Frontal cortex (tissue), 4 donors: ENCODE data around the gene FXYD7. TPM values are rescaled to one million over a fixed set of nuclear protein-coding genes. Genes with fewer than 3 reads are reported as not detected.
A peak's percentile ranks its signal among the peaks of the same experiment; 100 is the strongest.

Experiments used
- DNase-seq, 2 donors: peaks; one replicate each; pipeline ENCODE4 v3.0.0; 2012; ENCODE audit warnings: low spot score in 2 of 2
- FAIRE-seq: peaks from 2 replicates; lab custom pipeline; 2012; peaks lifted over from hg19 to GRCh38; lab: Jason Lieb, UNC
- total RNA-seq: library from RNA; depleted of rRNA; stranded (reverse); fragments of >200 nt; gene quantifications from one replicate; pipeline ENCODE4 v1.2.3, GENCODE V29; 2014
- donor health status: control.
- donor health status: control.
- donor health status: control.

FXYD7 gene
- total RNA-seq, 1 donor from 2014 or later, result 10.6 TPM

DNA sequence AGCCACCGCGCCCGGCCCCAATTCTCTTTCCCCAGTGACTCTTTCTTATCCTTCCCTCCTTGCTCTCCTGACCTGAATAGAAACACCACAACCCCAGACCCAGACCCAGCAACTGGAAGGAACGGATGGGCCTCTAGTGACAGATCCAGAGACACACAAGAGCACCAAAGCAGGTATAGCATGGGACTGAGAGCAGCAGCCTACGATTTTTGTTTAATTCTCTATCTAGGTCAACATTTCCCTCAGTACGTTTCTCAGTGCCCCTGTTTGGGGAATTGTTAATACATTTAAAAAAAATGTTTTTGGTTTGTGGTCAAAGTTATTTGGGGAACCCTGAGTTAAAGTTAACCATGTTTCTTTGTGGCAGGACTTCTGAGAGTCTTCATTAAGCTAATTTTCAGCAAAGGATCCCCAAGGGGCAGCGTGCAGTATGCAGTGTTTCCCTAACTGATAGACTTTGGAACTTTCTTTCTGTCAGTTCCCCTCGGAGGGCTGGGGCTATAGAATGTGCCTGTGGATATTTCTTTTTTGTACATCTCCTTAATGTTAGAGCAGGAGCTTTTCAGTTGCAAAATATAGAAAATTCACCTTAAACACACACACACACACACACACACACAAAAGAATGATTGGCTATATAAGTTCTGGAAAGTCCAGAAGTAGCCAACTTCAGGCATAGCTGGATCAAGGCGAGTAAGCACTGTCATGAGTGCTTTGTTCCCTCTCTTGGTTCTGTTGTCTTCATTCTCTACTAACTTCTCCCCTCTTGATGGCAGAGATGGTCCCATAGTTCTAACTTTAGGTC lies 17.8 kb downstream of the FXYD7 start:
- no peak for FAIRE-seq
- DNase-seq, result no peak

DNA sequence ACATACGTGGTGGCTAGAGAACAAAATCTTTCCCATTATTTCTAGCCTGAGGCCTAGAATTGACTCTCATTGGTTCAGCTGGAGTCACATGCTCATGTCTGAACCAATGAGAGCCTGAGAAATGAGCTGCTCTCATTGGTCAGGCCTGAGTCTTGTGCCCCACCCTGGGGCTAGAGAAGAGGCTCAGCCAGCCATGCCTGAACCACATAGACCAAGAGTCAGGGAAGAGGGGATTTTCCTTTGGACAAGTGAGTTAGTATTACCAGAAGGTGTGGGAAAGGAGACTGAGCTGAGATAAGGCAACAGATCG lies 18.3 kb downstream of the FXYD7 start:
- DNase-seq, result no peak
- FAIRE-seq, result no peak

DNA sequence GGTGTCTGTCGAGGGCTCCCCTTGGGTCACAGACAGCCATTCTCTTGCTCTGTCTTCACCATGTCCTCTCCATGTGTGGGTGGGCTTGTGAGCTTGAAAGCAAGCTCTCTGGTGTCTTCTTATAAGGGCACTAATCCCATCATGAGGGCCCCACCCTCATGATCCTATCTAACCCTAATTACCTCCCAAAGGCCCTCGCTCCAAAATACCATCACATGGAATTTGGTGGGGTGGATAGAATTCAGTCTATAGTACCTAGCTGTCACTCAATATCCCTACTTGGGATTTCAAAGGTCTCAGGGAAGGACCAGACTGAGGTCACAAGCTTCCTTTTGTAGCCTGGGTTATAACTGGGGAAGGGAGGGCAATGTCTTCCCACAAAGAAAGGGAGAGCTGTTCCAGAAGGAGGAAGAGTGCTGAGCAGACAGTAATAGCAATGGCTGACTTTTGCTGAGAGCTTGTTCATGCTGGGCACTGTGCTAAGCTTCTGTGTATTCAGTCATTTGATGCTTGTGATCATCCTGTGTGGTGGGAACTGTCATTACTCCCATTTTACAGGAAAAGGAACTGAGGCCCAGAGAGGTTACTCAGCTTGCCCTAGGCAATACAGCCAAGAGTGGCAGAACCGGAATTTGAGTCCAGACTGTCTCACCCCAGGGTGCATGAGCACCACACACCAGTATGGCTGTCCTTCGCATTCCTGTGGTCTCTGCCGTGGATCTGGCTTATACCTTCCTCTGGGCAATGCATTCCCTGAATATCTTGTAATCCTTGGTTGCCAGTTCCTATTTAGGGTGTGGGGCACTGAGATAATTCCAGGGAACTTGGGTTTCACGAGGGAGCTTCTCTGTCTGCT lies 19.6 kb downstream of the FXYD7 start:
- DNase-seq, result no peak
- FAIRE-seq, result no peak

DNA sequence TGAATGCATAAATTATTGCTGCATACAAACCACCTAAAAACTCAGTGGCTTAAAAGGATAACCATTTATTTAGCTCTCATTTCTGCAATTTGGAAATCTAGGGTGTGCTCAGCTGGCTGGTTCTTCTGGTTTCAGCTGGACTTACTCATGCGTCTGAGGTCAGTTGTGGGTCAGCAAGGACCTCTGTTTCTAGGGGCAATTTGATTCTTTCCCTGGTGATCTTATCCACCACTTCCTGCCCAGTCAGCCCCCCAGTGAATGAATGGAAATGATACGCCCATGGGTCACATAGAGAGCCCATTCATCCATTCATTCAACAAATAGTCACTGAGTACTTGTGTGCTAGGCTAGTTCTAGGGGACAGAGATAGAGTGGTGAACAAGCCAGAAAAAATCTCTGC lies 21.4 kb downstream of the FXYD7 start:
- FAIRE-seq, result no peak

DNA sequence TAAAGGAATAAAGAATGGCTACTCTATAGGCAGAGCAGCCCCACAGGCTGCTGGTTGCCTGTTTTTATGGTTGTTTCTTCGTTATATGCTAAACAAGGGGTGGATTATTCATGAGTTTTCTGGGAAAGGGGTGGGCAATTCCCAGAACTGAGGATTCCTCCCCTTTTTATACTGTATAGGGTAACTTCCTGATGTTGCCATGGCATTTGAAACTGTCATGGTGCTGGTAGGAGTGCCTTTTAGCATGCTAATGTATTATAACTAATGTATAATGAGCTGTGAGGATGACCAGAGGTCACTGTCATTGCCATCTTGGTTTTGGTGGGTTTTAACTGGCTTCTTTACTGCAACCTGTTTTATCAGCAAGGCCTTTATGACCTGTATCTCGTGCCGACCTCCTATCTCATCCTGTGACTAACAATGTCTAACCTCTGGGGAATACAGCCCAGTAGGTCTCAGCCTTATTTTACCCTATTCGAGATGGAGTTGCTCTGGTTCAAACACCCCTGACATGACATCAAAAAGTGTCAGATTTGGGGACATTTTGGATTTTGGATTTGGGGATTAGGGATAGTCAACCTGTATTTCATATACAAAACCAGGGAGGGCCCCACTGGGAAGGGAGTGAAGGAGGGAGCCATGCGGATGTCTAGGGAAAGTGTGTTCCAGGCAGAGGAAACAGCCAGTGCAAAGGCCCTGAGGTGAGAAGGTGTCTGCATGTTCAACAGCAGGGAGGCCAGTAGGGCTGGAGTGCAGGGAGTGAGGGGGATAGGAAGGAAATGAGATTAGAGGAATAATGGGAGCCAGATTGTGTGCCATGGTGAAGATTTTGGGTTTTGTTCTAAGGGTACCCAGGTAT lies 22.4 kb downstream of the FXYD7 start:
- DNase-seq (no peak), FAIRE-seq (no peak)

More for the DNA sequence above, 21.4 kb downstream of the FXYD7 start:
- DNase-seq, result no peak

DNA sequence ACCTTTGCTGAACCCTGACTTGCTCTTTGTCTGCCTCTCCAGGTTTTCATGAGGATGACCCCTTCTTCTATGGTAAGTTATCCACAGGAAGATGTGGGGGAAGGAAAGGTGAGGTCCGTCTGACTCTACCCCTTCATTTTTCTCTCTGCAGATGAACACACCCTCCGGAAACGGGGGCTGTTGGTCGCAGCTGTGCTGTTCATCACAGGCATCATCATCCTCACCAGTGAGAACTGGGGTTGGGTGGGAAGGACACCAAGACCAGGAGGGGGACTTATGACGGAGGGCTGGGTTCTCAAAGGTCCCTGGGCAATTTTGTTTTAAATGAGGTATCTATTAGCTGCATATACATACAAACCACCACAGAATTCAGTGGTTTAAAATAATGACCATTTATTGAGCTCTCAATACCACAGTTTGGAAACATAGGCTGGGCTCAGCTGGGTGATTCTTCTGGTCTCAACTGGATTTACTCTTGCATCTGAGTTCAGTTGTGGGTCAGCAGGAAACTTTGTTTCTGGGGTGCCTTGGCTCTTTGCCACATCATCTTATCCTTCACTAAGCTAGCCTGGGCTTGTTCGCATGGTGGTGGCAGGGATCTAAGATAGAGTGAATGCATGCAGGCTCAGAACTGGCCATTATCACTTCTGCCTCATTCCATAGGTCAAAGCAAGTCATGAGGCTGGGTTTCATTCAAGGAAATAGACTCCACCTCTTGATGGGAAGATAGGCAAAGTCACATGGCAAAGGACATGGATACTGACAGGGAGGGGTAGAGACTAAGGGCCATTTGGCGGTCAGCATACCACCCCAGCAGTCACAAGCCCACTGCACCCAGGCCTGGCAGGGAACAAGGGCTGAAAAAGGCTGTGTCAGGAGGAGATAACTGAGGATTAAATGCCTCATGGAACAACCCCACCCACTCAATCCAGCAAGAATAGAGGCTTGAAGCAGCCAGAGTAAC lies 23.3 kb downstream of the FXYD7 start:
- FAIRE-seq (no peak), DNase-seq (no peak)

DNA sequence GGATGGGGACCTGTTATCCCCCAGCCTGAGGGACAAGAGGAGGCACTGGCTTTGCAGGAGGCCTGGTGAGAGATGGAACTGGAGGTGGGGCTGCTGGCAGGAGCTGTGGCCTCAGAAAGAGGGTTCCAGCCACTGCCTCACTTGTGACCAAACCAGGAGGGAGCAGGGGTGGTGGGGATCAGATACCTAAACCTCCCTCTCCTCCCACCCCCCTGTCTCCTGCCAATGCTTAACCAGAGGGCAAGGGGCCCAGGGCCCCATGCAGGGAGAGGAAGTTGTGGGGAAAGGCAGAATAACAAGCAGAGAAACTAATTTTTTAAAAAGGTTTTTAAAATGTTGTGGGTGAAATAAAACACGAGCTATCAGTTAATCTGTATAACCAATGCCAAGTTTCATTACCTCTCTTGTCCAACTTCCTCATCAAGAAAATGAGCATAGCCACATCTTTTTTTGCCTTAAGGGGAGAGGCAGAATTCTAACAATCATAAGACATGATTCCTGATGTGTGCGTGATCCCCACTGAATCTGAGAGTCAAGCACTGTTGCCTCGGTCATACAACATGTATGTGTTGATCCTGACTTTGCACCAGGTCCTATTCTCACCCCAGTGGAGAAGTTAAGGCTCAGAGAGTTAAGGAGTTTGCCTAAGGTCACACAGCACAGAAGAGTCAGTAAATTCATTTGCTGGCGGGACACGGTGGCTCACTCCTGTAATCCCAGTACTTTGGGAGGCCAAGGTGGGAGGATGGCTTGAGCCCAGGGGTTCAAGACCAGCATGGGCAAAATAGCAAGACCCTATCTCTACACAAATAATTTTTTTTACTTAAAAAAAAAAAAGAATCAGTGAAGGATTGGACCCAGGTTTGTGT lies 24.4 kb downstream of the FXYD7 start:
- no peak for FAIRE-seq

DNA sequence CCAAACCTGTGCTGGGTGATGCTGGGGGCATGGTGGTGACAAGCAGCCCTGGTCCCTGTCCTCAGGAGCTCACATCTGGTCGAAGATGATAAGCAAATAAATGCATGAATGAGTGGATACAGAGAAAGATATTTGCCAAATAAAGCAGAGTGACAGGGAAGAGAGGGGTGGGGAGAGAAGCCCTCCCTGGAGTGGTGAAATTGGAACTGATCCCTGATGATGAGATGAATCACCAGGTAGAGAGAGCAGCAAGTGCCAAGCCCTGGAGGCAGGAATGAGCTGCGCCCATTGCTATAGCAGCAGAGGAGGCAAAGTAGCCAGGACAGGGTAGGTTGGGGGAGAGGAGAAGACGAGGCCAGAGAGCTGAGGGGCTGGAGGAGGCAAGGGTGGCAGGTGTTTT lies 25.1 kb downstream of the FXYD7 start:
- FAIRE-seq, result no peak
- no peak for DNase-seq

More for the DNA sequence above, 24.4 kb downstream of the FXYD7 start:
- DNase-seq, result no peak

DNA sequence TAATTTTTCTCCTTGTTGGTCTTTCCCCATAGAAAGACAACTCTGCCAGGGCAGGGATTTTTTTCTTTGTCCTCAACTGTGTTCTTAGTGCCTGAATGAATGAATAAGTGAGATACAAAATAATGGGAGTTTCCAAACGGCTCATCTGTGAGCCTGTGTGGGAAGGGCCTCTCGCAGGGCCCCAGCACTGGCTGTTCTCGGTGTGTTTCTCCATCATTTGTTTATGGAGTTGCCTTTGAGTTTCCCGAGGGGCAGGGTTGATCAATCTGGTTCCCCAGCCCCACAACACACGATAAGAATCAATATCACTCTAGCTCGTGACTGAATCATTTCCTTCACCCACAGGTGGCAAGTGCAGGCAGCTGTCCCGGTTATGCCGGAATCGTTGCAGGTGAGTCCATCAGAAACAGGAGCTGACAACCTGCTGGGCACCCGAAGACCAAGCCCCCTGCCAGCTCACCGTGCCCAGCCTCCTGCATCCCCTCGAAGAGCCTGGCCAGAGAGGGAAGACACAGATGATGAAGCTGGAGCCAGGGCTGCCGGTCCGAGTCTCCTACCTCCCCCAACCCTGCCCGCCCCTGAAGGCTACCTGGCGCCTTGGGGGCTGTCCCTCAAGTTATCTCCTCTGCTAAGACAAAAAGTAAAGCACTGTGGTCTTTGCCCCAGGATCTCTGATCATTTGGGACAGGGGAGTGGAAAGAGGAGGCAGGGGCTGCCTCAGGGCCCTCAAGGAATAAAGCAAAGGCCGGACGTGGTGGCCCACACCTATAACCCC lies 26.4 kb downstream of the FXYD7 start:
- no peak for FAIRE-seq
- DNase-seq, result no peak

DNA sequence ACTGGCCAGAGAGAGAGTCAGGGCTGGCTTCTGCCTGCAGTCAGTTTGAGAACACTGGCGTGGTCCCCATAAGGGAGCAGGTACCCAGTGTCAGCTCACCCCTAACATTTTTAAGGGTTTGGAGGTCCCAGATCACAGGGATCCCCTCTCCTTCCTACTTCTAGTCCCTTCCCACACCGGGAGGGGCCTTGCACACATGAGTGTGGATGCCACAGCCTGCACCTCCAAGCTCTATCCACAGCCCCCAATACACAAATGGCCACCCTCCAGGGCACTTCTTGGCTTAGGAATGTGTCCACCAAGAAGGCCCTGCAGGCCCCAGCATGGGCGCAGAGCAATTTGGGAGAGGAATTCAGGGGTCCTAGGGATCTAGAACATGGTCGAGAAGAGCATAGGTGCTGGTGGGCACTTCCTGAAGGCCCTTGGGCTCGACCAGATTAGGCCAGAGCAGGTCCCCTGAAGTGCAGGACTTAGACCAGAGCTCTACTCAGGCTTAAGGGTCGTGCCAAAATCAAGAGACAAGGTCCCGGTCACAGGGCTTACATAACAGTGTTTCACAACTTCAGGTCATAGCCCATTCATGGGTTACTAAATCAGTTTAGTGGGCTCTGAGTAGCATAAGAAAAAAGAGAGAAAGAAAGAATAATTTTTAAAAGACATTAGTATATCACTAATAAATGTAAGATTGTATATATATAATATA lies 27.5 kb downstream of the FXYD7 start:
- peak; percentile 37 for FAIRE-seq
- no peak for DNase-seq

DNA sequence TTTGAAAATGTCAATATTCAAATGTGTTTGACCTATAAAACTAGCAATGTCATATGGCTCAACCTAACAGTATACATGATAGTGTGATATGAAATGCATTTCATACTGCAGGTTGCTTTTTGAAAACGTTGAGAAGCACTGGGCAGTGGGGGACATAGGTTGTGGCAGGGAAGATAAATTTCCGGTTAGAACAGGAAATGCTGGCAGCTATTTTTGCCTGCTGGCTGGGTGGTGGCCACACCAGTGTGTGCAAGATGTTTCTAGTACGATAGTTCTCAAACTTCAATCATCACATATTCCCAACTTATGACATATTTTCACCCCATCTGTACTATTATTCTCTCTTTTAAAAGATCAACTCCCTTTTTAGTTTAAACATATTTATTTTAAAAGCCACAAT lies 28.7 kb downstream of the FXYD7 start:
- DNase-seq (no peak), FAIRE-seq (no peak)

DNA sequence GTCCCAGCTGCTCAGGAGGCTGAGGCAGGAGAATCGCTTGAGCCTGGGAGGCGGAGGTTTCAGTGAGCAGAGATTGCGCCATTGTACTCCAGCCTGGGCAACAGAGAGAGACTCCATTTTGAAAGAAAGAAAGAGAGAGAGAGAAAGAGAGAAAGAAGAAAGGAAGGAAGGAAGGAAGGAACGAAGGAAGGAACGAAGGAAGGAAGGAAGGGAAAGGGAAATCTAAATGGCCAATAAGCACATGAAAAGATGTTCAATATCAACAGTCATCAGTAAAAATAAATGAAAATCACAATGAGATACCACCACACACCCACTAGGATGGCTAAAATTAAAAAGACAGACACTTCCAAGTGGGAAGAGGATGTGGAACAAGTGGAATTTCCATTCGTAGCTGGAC lies 31.2 kb downstream of the FXYD7 start:
- DNase-seq (no peak), FAIRE-seq (no peak)

DNA sequence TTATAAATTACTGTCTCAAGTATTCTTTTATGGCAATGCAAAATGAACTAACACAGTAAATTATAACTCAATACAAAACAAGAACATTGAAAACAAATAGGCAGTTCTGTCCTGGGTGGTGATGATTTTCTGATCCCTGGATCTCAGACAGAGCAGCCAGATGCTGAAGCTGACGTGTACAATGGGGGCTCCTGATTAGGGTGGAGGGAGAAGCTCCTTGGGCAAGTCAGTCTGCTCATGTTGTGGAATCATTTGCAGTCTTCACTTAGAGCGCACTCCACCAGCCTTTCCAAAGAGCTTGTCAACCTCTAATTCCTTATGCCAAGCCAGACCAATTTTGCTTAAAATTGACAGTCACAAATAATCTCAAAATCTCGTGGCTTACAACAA lies 33.1 kb downstream of the FXYD7 start:
- FAIRE-seq (no peak), DNase-seq (no peak)

DNA sequence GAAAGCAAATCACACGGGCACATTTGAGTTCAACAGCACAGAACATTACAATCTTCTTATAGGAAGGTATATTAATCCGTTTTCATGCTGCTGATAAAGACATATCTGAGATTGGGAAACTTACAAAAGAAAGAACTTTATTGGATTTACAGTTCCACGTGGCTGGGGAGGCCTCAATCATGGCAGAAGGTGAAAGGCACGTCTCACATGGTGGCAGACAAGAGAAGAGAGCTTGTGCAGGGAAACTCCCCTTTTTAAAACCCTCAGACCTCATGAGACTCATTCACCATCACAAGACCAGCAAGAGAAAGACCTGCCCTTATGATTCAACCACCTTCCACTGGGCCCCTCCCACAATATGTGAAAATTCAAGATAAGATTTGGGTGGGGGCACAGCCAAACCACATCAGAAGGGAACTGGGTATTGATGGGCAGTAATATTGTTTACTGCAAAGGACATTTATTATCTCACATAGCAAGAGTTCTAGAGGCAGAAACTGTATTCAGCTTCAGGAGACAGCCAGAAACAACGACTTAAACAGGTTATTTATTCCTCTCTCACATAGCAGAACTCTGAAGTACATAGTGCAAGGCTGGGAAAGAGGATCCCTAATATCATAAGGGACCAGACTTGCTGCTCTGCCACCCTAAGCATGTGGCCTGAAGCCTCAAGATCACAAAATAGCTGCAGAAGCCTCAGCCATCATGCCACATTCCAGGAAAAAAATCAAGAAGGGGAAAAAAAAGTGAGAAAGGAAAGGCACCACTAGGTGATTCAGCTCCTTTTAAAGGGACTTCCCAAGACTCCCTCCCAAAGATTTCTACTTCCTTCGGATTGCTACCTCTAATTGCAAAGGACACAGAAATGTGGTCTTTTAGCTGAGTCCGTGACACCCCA lies 34.6 kb downstream of the FXYD7 start:
- FAIRE-seq (no peak), DNase-seq (no peak)

DNA sequence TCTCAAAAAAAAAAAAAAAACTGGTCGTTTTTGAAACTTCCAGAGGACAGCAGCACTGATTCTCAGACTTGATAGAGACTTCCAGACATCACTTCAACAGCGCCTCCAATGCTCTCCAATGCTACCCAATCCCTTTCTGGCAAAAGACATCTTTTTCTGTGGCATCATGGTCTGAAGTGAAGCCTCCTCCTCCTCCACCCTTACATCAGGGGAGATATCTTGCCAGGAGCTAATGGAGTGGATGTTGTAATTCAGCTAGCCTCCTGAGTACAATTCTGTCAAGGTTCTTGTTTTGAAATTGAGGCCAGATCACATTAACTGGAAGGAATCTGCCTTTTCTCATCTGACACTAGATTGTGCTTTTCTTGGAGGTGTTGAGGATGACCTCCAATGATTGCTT lies 35.6 kb downstream of the FXYD7 start:
- FAIRE-seq (no peak), DNase-seq (no peak)

DNA sequence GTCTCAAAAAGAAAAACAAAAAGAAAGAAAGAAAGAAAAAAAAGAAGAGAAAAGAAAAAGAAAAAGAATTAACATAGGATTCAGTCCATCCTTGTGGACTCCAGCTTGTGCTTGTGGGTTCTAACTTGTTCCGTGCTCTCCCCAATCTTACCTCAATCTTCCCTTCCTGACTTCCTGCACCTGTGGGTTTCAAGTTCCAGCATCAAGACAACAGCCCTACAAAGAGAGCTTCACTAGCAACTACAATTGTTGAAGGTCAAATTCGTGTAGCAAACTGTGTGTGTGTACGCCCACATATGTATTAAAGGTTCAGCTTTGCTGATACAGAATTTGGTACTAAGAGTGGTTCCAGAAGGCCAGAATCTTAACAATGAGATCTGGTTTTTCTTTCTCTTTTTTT lies 36.8 kb downstream of the FXYD7 start:
- DNase-seq, result no peak
- FAIRE-seq, result no peak
